Measurements from ENCODE around the gene CIB4.

DNA sequence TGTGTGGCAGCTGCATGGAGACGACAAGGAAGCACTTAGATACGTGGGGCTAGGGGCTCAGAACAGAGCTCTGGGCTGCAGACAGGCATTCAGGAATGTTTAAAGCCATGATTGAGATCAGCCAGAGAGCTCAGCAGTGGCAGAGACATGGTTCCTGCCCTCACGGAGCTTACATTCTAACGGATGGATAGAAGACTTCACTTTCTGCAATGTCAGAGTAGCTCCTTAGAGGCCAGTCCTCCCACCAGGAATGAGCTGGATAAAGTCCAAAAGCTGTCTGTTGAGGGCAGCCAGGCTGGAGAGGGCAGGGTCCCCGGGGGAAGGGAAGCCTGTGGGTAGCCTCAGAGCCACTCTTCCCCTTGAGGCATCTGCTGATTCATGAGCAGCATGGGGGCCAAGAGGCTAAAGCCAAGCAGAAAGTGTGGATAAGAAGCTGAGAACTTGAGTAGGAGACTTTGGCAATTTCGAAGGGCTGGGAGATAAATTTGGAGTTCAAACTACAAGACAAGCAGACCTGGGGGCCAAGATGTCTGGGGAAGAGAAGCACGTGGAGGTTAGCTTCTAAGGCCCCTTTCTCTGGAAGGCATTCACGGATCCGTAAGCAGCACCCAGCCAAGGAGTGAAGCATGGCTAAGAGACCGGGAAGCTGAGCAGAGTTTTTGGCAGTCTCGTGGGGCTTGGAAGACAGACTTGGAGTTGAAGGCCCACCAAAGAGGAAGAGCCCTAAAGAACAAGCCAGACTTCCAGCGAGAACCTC is 9.7 kb upstream of the CIB4 start:
- TF ChIP-seq POLR2A (IDR thresholded peaks at IDR 0.05; ENCODE audit: low read length) (no peak), GATA1 (IDR thresholded peaks at IDR 0.05; ENCODE audit: low read depth, low read length) (no peak)
